WTC11 (cell line): ENCODE measurements around the gene ACADVL. TPM values are rescaled to one million over a fixed set of nuclear protein-coding genes. Genes with fewer than 3 reads are reported as not detected.
A peak's percentile ranks its signal among the peaks of the same experiment; 100 is the strongest.

ENCODE experiments used
- CBFB ChIP-seq: sonication (generic); formaldehyde crosslinking; IDR thresholded peaks from 2 replicates; pipeline ENCODE4 v1.8.1; 2022; ENCODE audit warnings: mild to moderate bottlenecking, low read depth, missing genetic modification reagents
- EMX1 ChIP-seq: fragments of 250-450 bp; sonication (Bioruptor Pico); IDR thresholded peaks from 2 replicates; pipeline ENCODE4 v1.8.0; 2021; ENCODE audit warnings: mild to moderate bottlenecking
- FOXK1 ChIP-seq: sonication (generic); formaldehyde crosslinking; IDR thresholded peaks from 2 replicates; pipeline ENCODE4 v1.8.0; 2022; ENCODE audit warnings: mild to moderate bottlenecking, moderate library complexity, missing genetic modification reagents
- GABPB1 ChIP-seq: sonication (generic); formaldehyde crosslinking; IDR thresholded peaks from 2 replicates; pipeline ENCODE4 v1.8.1; 2023; ENCODE audit warnings: mild to moderate bottlenecking, missing genetic modification reagents
- HMGA2 ChIP-seq: fragments of 250-450 bp; sonication (Bioruptor Pico); IDR thresholded peaks from 2 replicates; pipeline ENCODE4 v1.4.0; 2021; ENCODE audit warnings: mild to moderate bottlenecking, moderate library complexity
- IRF2 ChIP-seq: sonication (generic); formaldehyde crosslinking; IDR thresholded peaks from 2 replicates; pipeline ENCODE4 v1.8.0; 2022; ENCODE audit warnings: low read depth, missing genetic modification reagents, borderline replicate concordance
- NR1H2 ChIP-seq: sonication (generic); formaldehyde crosslinking; IDR thresholded peaks from 2 replicates; pipeline ENCODE4 v1.9.0; 2021; ENCODE audit warnings: mild to moderate bottlenecking, moderate library complexity, missing genetic modification reagents
- OVOL2 ChIP-seq: fragments of 250-450 bp; sonication (Bioruptor Pico); IDR thresholded peaks from 2 replicates; pipeline ENCODE4 v1.9.0; 2021; ENCODE audit warnings: mild to moderate bottlenecking, borderline replicate concordance
- SMAD3 ChIP-seq: sonication (generic); formaldehyde crosslinking; IDR thresholded peaks from 2 replicates; pipeline ENCODE4 v1.8.0; 2022; ENCODE audit warnings: missing genetic modification reagents, mild to moderate bottlenecking, borderline replicate concordance
- SMAD4 ChIP-seq: sonication (generic); formaldehyde crosslinking; IDR thresholded peaks from 2 replicates; pipeline ENCODE4 v1.8.0; 2022; ENCODE audit warnings: mild to moderate bottlenecking, missing genetic modification reagents
- SOX15 ChIP-seq: fragments of 250-450 bp; sonication (Bioruptor Pico); IDR thresholded peaks from 2 replicates; pipeline ENCODE4 v1.9.0; 2021; ENCODE audit warnings: mild to moderate bottlenecking
- total RNA-seq: library from RNA; stranded (reverse); gene quantifications from 3 replicates; pipeline ENCODE4 v1.2.3, GENCODE V29; 2021
- TF ChIP-seq, protein P1 (sequence below): fragments of 200-600 bp; IDR thresholded peaks from 2 replicates; pipeline ENCODE4 v1.8.0; 2022; ENCODE audit warnings: antibody characterized with exemption
- TF ChIP-seq, protein P2 (sequence below): sonication (generic); formaldehyde crosslinking; IDR thresholded peaks from 2 replicates; pipeline ENCODE4 v1.8.0; 2022; ENCODE audit warnings: mild to moderate bottlenecking, missing genetic modification reagents
- TF ChIP-seq, protein P3 (sequence below): sonication (generic); formaldehyde crosslinking; conservative IDR thresholded peaks from 2 replicates; pipeline ENCODE4 v1.8.1; 2022; ENCODE audit warnings: mild to moderate bottlenecking, missing genetic modification reagents
- TF ChIP-seq, protein P4 (sequence below): sonication (generic); formaldehyde crosslinking; IDR thresholded peaks from 2 replicates; pipeline ENCODE4 v1.8.1; 2022; ENCODE audit warnings: mild to moderate bottlenecking, moderate library complexity, missing genetic modification reagents
- TF ChIP-seq, protein P5 (sequence below): sonication (generic); formaldehyde crosslinking; IDR thresholded peaks from 2 replicates; pipeline ENCODE4 v1.8.1; 2022; ENCODE audit warnings: low read depth, missing genetic modification reagents, borderline replicate concordance
- TF ChIP-seq, protein P6 (sequence below): sonication (generic); formaldehyde crosslinking; IDR thresholded peaks from 2 replicates; pipeline ENCODE4 v1.8.0; 2022; ENCODE audit warnings: mild to moderate bottlenecking, missing genetic modification reagents
- TF ChIP-seq, protein P7 (sequence below): fragments of 250-450 bp; sonication (Bioruptor Pico); conservative IDR thresholded peaks from 2 replicates; pipeline ENCODE4 v1.9.0; 2021; ENCODE audit warnings: mild to moderate bottlenecking
- TF ChIP-seq, protein P8 (sequence below): sonication (generic); formaldehyde crosslinking; IDR thresholded peaks from 2 replicates; pipeline ENCODE4 v1.8.1; 2023; ENCODE audit warnings: mild to moderate bottlenecking, missing genetic modification reagents, borderline replicate concordance
- TF ChIP-seq, protein P9 (sequence below): sonication (generic); formaldehyde crosslinking; conservative IDR thresholded peaks from 2 replicates; pipeline ENCODE4 v1.8.1; 2023; ENCODE audit warnings: mild to moderate bottlenecking, low read depth, missing genetic modification reagents, moderate library complexity
- TF ChIP-seq, protein P10 (sequence below): sonication (generic); formaldehyde crosslinking; IDR thresholded peaks from 2 replicates; pipeline ENCODE4 v1.8.1; 2023; ENCODE audit warnings: mild to moderate bottlenecking, missing genetic modification reagents, moderate library complexity

Gene ACADVL
- total RNA-seq, 1 experiment from 2014 or later, result 236 TPM

DNA sequence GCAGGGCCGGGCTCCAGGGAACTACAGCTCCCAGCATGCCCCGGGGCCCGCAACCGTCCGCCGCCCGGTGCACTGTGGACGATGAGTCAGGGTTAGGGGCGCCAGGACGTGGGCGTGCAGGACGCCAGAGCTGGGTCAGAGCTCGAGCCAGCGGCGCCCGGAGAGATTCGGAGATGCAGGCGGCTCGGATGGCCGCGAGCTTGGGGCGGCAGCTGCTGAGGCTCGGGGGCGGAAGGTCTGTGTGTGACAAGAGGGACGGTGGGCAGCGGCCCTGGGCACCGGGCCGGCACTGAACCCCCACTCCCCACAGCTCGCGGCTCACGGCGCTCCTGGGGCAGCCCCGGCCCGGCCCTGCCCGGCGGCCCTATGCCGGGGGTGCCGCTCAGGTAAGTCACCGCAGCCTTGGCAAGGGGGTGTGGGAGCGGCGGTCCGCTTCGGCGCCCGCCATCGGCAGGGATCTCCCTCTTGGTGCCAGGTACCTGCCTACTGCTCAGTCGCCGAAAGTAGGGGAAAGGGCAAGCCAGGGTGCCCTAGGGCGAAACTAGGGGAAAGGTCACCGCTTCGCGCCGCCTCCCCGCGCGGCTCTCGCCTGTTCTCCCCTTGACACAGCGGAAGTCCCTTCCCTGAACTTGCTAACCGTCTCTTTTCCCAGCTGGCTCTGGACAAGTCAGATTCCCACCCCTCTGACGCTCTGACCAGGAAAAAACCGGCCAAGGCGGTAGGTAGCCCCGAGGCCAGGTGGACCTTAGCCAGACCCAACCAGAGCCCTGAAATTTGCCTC, at the start of gene ACADVL, which contains the start of gene DLG4 (continued):
- TF ChIP-seq, protein P1, sequence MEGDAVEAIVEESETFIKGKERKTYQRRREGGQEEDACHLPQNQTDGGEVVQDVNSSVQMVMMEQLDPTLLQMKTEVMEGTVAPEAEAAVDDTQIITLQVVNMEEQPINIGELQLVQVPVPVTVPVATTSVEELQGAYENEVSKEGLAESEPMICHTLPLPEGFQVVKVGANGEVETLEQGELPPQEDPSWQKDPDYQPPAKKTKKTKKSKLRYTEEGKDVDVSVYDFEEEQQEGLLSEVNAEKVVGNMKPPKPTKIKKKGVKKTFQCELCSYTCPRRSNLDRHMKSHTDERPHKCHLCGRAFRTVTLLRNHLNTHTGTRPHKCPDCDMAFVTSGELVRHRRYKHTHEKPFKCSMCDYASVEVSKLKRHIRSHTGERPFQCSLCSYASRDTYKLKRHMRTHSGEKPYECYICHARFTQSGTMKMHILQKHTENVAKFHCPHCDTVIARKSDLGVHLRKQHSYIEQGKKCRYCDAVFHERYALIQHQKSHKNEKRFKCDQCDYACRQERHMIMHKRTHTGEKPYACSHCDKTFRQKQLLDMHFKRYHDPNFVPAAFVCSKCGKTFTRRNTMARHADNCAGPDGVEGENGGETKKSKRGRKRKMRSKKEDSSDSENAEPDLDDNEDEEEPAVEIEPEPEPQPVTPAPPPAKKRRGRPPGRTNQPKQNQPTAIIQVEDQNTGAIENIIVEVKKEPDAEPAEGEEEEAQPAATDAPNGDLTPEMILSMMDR, result no peak
- no peak for TF ChIP-seq CBFB (CRISPR knock-in tag)
- peak; percentile 70 for TF ChIP-seq FOXK1
- no peak for TF ChIP-seq OVOL2 (CRISPR knock-in tag)
- TF ChIP-seq, protein P2, sequence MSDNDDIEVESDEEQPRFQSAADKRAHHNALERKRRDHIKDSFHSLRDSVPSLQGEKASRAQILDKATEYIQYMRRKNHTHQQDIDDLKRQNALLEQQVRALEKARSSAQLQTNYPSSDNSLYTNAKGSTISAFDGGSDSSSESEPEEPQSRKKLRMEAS, result peak; percentile 16
- TF ChIP-seq, protein P3, sequence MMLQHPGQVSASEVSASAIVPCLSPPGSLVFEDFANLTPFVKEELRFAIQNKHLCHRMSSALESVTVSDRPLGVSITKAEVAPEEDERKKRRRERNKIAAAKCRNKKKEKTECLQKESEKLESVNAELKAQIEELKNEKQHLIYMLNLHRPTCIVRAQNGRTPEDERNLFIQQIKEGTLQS, result no peak
- no peak for TF ChIP-seq NR1H2
- TF ChIP-seq, protein P4, sequence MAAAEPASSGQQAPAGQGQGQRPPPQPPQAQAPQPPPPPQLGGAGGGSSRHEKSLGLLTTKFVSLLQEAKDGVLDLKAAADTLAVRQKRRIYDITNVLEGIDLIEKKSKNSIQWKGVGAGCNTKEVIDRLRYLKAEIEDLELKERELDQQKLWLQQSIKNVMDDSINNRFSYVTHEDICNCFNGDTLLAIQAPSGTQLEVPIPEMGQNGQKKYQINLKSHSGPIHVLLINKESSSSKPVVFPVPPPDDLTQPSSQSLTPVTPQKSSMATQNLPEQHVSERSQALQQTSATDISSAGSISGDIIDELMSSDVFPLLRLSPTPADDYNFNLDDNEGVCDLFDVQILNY, result no peak
- TF ChIP-seq, protein P5, sequence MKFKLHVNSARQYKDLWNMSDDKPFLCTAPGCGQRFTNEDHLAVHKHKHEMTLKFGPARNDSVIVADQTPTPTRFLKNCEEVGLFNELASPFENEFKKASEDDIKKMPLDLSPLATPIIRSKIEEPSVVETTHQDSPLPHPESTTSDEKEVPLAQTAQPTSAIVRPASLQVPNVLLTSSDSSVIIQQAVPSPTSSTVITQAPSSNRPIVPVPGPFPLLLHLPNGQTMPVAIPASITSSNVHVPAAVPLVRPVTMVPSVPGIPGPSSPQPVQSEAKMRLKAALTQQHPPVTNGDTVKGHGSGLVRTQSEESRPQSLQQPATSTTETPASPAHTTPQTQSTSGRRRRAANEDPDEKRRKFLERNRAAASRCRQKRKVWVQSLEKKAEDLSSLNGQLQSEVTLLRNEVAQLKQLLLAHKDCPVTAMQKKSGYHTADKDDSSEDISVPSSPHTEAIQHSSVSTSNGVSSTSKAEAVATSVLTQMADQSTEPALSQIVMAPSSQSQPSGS, result no peak
- TF ChIP-seq SMAD4 (CRISPR knock-in tag), result no peak
- no peak for TF ChIP-seq IRF2 (CRISPR knock-in tag)
- TF ChIP-seq, protein P6, sequence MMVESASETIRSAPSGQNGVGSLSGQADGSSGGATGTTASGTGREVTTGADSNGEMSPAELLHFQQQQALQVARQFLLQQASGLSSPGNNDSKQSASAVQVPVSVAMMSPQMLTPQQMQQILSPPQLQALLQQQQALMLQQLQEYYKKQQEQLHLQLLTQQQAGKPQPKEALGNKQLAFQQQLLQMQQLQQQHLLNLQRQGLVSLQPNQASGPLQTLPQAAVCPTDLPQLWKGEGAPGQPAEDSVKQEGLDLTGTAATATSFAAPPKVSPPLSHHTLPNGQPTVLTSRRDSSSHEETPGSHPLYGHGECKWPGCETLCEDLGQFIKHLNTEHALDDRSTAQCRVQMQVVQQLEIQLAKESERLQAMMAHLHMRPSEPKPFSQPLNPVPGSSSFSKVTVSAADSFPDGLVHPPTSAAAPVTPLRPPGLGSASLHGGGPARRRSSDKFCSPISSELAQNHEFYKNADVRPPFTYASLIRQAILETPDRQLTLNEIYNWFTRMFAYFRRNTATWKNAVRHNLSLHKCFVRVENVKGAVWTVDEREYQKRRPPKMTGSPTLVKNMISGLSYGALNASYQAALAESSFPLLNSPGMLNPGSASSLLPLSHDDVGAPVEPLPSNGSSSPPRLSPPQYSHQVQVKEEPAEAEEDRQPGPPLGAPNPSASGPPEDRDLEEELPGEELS (CRISPR knock-in tag), result no peak; the same call in 1 of the 2 replicates
- TF ChIP-seq, protein P7, sequence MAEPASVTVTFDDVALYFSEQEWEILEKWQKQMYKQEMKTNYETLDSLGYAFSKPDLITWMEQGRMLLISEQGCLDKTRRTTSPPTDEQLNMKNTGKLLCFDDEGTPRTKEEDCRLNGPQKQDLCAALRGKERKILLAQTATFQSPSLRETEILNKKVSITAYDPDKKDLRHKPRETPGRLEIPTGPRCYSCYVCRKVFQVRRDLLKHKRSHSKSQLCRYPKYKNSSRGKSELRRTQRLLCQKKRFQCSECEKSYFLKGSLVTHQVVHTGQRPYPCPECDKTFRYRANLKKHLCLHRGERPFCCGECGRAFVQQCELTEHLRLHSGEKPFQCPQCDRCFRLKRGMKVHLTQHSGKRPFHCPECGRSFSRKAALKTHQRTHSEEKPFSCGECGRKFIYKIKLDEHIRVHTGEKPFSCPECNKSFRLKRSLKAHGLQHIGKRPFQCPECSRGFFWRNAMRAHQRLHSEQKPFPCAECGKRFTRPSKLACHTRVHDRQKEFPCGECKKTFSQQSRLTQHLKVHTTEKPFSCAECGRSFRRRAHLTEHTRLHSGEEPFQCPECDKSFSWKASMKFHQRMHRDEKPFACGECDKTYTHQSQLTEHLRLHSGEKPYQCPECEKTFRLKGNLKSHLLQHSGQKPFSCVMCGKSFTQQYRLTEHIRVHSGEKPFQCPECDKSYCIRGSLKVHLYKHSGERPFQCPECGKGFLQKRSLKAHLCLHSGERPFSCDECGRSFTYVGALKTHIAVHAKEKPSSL, result no peak
- TF ChIP-seq SOX15, result no peak
- 0 out of 2 replicates have a peak, but pooled peaks have one; percentile 52 for TF ChIP-seq EMX1 (CRISPR knock-in tag)
- TF ChIP-seq HMGA2, result no peak; the same call in 1 of the 2 replicates
- TF ChIP-seq, protein P8, sequence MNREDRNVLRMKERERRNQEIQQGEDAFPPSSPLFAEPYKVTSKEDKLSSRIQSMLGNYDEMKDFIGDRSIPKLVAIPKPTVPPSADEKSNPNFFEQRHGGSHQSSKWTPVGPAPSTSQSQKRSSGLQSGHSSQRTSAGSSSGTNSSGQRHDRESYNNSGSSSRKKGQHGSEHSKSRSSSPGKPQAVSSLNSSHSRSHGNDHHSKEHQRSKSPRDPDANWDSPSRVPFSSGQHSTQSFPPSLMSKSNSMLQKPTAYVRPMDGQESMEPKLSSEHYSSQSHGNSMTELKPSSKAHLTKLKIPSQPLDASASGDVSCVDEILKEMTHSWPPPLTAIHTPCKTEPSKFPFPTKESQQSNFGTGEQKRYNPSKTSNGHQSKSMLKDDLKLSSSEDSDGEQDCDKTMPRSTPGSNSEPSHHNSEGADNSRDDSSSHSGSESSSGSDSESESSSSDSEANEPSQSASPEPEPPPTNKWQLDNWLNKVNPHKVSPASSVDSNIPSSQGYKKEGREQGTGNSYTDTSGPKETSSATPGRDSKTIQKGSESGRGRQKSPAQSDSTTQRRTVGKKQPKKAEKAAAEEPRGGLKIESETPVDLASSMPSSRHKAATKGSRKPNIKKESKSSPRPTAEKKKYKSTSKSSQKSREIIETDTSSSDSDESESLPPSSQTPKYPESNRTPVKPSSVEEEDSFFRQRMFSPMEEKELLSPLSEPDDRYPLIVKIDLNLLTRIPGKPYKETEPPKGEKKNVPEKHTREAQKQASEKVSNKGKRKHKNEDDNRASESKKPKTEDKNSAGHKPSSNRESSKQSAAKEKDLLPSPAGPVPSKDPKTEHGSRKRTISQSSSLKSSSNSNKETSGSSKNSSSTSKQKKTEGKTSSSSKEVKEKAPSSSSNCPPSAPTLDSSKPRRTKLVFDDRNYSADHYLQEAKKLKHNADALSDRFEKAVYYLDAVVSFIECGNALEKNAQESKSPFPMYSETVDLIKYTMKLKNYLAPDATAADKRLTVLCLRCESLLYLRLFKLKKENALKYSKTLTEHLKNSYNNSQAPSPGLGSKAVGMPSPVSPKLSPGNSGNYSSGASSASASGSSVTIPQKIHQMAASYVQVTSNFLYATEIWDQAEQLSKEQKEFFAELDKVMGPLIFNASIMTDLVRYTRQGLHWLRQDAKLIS, result 0 out of 2 replicates have a peak, but pooled peaks have one; percentile 26
- 0 out of 2 replicates have a peak, but pooled peaks have one; percentile 19 for TF ChIP-seq SMAD3 (CRISPR knock-in tag)
- TF ChIP-seq, protein P9, sequence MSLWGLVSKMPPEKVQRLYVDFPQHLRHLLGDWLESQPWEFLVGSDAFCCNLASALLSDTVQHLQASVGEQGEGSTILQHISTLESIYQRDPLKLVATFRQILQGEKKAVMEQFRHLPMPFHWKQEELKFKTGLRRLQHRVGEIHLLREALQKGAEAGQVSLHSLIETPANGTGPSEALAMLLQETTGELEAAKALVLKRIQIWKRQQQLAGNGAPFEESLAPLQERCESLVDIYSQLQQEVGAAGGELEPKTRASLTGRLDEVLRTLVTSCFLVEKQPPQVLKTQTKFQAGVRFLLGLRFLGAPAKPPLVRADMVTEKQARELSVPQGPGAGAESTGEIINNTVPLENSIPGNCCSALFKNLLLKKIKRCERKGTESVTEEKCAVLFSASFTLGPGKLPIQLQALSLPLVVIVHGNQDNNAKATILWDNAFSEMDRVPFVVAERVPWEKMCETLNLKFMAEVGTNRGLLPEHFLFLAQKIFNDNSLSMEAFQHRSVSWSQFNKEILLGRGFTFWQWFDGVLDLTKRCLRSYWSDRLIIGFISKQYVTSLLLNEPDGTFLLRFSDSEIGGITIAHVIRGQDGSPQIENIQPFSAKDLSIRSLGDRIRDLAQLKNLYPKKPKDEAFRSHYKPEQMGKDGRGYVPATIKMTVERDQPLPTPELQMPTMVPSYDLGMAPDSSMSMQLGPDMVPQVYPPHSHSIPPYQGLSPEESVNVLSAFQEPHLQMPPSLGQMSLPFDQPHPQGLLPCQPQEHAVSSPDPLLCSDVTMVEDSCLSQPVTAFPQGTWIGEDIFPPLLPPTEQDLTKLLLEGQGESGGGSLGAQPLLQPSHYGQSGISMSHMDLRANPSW (CRISPR knock-in tag), result no peak
- TF ChIP-seq GABPB1 (CRISPR knock-in tag), result peak; percentile 60; the same call in 1 of the 2 replicates
- TF ChIP-seq, protein P10, sequence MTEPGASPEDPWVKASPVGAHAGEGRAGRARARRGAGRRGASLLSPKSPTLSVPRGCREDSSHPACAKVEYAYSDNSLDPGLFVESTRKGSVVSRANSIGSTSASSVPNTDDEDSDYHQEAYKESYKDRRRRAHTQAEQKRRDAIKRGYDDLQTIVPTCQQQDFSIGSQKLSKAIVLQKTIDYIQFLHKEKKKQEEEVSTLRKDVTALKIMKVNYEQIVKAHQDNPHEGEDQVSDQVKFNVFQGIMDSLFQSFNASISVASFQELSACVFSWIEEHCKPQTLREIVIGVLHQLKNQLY (CRISPR knock-in tag), result no peak
